ENCODE data around the gene LRRN4.

DNA sequence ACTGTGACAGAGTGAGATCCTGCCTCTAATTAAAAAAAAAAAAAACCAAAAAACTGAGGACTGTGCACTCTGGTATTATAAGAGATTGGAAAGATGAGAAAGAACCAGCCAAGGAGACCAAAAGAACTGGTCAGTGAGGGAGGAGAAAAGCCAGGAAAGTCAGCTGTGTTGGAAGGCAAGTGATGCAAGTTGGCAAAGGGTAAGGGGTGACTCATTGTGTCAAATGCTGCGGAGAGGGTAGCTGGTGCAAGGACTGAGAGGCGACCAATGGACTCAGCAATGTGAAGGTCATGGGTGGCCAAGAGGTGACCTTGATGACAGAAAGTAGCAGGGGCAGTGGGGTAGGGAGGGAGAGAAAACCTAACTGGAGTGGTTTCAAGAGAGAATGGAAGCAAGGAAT, 27.4 kb upstream of the LRRN4 start:
- TF ChIP-seq POLR2A (IDR thresholded peaks at IDR 0.05; ENCODE audit: low read depth, low read length) (no peak), POLR2AphosphoS5 (IDR thresholded peaks at IDR 0.05; ENCODE audit: low read depth, low read length) (no peak)

Data from GM12892 (cell line).